ENCODE results near the gene FGFBP2.

DNA sequence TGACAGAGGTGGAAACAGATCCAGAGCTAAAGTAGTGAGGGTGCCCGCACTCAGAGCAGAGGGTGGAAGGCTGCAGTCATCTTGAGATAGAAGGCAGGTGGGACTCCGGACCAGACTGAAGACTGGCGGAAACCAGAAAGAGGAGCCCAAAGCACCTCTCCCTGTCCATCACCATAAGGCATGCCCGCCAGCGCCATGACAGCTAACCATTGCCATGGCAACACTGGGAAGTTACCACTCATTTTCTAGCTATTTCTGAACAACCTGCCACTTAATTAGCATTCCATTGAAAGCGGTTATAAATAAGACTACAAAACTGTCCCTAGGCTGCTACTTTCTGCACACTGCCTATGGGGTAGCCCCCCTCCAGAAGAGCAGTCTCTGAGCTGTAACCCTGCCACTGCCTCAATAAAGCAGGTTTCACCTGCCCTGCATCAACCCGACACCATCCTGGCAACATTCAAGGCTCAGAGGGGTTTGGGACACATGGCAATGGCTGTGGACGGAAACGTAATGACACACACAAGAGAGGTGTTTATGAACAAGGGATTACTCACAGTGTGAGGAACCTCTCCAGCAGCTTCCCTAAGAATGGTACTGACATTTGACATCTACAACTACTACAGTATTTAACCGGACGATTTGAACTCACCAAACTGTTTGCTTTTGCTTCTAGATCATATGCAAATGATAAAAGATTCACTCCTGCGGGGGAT is 27.8 kb upstream of the FGFBP2 start:
- TF ChIP-seq GATA2 (IDR thresholded peaks at IDR 0.05; ENCODE audit: low read depth, low read length) (no peak), GATA3 (IDR thresholded peaks at IDR 0.05; ENCODE audit: low read depth, low read length) (no peak)
